HG03342 (cell line): Measurements from ENCODE around the gene PDS5B.

Experiments
- ATAC-seq: cut with Tn5 transposase; IDR thresholded peaks from one replicate; pipeline ENCODE4 v1.9.1; 2021; ENCODE audit warnings: mild to moderate bottlenecking, moderate library complexity; ENCODE audit not compliant: unreplicated experiment

Gene PDS5B

GRCh38 chr13:32589471-32589870 lies 3.2 kb downstream of the PDS5B start:
- ATAC-seq = no peak

GRCh38 chr13:32590266-32590665 lies 4.0 kb downstream of the PDS5B start:
- no peak for ATAC-seq

GRCh38 chr13:32592082-32592481 lies 5.8 kb downstream of the PDS5B start:
- no peak for ATAC-seq

- ATAC-seq = no peak
Measured at GRCh38 chr13:32594157-32594738, 8.0 kb downstream of the PDS5B start.

- no peak for ATAC-seq
Measured at GRCh38 chr13:32595306-32595705, 9.1 kb downstream of the PDS5B start.

- ATAC-seq = no peak
Measured at GRCh38 chr13:32600890-32601289, 14.6 kb downstream of the PDS5B start.

GRCh38 chr13:32609428-32609827 lies 23.2 kb downstream of the PDS5B start:
- no peak for ATAC-seq

GRCh38 chr13:32610538-32610937 lies 24.3 kb downstream of the PDS5B start:
- no peak for ATAC-seq

GRCh38 chr13:32610977-32611376 lies 24.7 kb downstream of the PDS5B start:
- ATAC-seq = no peak

GRCh38 chr13:32616883-32617511 lies 30.7 kb downstream of the PDS5B start:
- ATAC-seq = no peak

GRCh38 chr13:32622827-32623226 lies 36.6 kb downstream of the PDS5B start:
- no peak for ATAC-seq

GRCh38 chr13:32624441-32624840 lies 38.2 kb downstream of the PDS5B start:
- no peak for ATAC-seq

- no peak for ATAC-seq
Measured at GRCh38 chr13:32627793-32628192, 41.5 kb downstream of the PDS5B start.

- ATAC-seq = no peak
Measured at GRCh38 chr13:32629313-32629712, 43.1 kb downstream of the PDS5B start.

GRCh38 chr13:32629866-32630265 lies 43.6 kb downstream of the PDS5B start:
- ATAC-seq = no peak

GRCh38 chr13:32632343-32632909 lies 46.2 kb downstream of the PDS5B start:
- ATAC-seq = no peak

GRCh38 chr13:32636711-32637110 lies 50.5 kb downstream of the PDS5B start:
- no peak for ATAC-seq

GRCh38 chr13:32638739-32639138 lies 52.5 kb downstream of the PDS5B start:
- no peak for ATAC-seq

GRCh38 chr13:32639502-32640105 lies 53.4 kb downstream of the PDS5B start:
- peak; percentile 70 for ATAC-seq

- ATAC-seq = no peak
Measured at GRCh38 chr13:32642316-32642715, 56.1 kb downstream of the PDS5B start.

GRCh38 chr13:32642858-32643257 lies 56.6 kb downstream of the PDS5B start:
- ATAC-seq = no peak

- no peak for ATAC-seq
Measured at GRCh38 chr13:32645854-32646253, 59.6 kb downstream of the PDS5B start.
